Measurements from ENCODE around the gene RNPEP.

DNA sequence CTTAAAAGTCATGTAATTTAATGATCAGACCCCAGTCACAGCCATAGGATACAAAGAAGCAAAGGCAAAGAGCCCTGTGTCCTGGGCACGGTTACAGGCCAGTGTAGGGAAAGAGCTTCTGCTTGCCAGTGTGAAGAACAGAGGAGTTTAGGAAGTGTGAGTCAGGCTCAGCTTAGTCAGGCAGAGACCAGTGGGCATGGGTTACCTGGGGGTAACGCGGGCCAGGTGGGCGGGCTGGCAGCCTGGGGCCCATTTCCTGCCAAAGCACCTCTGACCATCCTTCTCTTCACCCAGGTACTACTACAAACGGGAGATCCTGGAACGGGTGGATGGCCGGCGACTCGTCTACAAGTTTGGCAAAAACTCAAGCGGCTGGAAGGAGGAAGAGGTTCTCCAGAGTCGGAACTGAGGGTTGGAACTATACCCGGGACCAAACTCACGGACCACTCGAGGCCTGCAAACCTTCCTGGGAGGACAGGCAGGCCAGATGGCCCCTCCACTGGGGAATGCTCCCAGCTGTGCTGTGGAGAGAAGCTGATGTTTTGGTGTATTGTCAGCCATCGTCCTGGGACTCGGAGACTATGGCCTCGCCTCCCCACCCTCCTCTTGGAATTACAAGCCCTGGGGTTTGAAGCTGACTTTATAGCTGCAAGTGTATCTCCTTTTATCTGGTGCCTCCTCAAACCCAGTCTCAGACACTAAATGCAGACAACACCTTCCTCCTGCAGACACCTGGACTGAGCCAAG lies 32.6 kb downstream of the RNPEP start:
- TF ChIP-seq, protein P1, sequence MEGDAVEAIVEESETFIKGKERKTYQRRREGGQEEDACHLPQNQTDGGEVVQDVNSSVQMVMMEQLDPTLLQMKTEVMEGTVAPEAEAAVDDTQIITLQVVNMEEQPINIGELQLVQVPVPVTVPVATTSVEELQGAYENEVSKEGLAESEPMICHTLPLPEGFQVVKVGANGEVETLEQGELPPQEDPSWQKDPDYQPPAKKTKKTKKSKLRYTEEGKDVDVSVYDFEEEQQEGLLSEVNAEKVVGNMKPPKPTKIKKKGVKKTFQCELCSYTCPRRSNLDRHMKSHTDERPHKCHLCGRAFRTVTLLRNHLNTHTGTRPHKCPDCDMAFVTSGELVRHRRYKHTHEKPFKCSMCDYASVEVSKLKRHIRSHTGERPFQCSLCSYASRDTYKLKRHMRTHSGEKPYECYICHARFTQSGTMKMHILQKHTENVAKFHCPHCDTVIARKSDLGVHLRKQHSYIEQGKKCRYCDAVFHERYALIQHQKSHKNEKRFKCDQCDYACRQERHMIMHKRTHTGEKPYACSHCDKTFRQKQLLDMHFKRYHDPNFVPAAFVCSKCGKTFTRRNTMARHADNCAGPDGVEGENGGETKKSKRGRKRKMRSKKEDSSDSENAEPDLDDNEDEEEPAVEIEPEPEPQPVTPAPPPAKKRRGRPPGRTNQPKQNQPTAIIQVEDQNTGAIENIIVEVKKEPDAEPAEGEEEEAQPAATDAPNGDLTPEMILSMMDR (IDR thresholded peaks at IDR 0.05) = no peak
- TF ChIP-seq POLR2A (IDR thresholded peaks at IDR 0.05) = no peak

Data from heart left ventricle (tissue), 13 donors.